ENCODE measurements around the gene KLHL42. TPM values are rescaled to one million over a fixed set of nuclear protein-coding genes. Genes with fewer than 3 reads are reported as not detected.

KLHL42 gene
- total and polyA plus RNA-seq, 9 of the 15 experiments (the other 6 are each of a cell fraction or from before 2014, with no cell fraction given) = 1.5 to 11.8 (median 9.6) TPM

- TF ChIP-seq THAP12 (CRISPR knock-in tag; IDR thresholded peaks at IDR 0.05) (no peak), KLF10 (CRISPR knock-in tag; IDR thresholded peaks at IDR 0.05) (no peak), RBM15 (IDR thresholded peaks at IDR 0.05; ENCODE audit: insufficient read depth, low read length) (no peak), HDAC3 (IDR thresholded peaks at IDR 0.05; ENCODE audit: borderline replicate concordance, partially characterized antibody) (no peak), ZNF512 (tag; IDR thresholded peaks at IDR 0.05) (no peak), SRSF1 (IDR thresholded peaks at IDR 0.05; ENCODE audit: low read depth, low read length) (no peak), EP300 (IDR thresholded peaks at IDR 0.05; ENCODE audit: low read length) (peak; percentile 36; the same call in 1 of the 2 replicates), ZNF583 (CRISPR knock-in tag; IDR thresholded peaks at IDR 0.05) (no peak), U2AF2 (optimal IDR thresholded peaks at IDR 0.05; ENCODE audit: low read depth, low read length) (no peak), SIRT6 (IDR thresholded peaks at IDR 0.05; ENCODE audit: low read depth, low read length) (no peak), TAF9B (IDR thresholded peaks at IDR 0.05; ENCODE audit: partially characterized antibody) (no peak), NKRF (IDR thresholded peaks at IDR 0.05; ENCODE audit: borderline replicate concordance) (no peak), TSHZ1 (CRISPR knock-in tag; IDR thresholded peaks at IDR 0.05) (no peak), NRF1 (conservative IDR thresholded peaks at IDR 0.05 in 1 of 2, IDR thresholded peaks at IDR 0.05 in 1 of 2) (no peak), RUNX1 (IDR thresholded peaks at IDR 0.05; ENCODE audit: low read depth) (no peak), NR1H2 (CRISPR knock-in tag; IDR thresholded peaks at IDR 0.05) (no peak)
Observed at GRCh38 chr12:27851311-27851710, 71.3 kb downstream of the KLHL42 start (continued).

Measured in K562 (cell line).